GM21360 (cell line): ENCODE data around the gene TMEM87B.

Experiments used
- ATAC-seq: cut with Tn5 transposase; IDR thresholded peaks from one replicate; pipeline ENCODE4 v1.9.1; 2021; ENCODE audit warnings: mild to moderate bottlenecking, moderate library complexity; ENCODE audit not compliant: unreplicated experiment

TMEM87B gene

DNA sequence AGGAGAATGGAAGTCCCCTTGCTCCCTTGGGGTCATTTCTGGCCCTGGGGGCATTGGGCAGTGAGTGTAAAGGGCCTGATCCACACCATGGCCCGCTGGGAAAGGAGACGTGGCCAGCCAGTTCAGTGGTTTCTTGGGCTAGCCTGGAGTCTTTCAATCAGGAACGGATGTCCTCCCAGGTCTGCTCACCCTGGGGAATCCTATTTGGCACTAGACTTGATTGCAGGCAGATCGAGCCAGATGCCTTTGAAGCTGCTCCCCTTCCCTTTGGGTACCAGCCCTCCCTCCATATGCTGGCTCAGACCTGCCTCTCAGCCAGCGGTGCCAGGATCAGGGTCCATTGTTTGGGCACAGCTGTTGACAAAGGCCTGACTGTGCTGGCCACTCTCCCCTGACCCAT is 94.1 kb downstream of the TMEM87B start:
- no peak for ATAC-seq

DNA sequence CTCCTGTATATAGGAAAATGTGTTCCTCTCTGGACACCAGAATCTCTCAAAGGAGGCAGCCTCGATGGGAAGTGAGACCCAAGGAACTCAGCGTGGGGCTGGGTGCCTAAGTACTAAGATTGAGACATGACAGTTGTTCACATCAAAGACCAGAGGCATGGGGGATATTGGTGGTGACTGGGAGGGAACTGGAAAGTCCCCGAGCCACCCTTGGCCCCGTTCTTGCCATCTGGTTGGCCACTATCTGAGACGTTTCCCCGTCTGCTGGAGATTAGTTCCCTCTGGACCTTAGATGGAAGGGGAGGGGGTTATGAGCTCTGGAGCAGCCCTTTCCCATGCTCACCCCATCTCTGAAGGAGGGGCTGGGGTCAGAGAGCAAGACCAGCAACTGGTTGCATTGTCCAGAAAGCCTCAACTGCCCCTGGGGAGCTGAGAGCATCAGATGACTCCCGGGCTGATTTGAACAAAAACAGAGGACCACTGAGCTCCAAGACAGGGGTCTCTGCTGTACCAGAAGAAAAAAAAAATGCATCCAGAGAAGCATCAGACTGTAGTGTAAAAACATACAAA is 94.9 kb downstream of the TMEM87B start:
- ATAC-seq = no peak

DNA sequence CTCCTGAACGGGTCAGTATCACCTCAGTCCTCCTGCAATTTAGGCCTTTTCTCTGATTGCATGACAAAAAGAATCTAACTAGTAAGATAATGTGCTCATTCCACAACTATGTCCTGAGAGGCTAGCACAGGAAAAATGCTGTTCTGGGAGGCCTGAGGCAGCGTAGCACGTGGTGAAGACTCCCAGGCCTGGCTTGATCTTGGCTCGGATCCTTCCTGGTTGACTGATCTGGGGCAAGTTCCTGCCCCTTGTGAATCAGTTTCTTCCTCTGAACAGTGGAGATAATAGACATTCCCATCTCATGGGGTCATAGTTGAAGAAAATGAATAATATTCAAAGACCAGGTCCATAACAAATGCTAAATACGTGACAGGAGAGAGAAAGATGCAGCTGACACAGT is 95.4 kb downstream of the TMEM87B start:
- no peak for ATAC-seq

DNA sequence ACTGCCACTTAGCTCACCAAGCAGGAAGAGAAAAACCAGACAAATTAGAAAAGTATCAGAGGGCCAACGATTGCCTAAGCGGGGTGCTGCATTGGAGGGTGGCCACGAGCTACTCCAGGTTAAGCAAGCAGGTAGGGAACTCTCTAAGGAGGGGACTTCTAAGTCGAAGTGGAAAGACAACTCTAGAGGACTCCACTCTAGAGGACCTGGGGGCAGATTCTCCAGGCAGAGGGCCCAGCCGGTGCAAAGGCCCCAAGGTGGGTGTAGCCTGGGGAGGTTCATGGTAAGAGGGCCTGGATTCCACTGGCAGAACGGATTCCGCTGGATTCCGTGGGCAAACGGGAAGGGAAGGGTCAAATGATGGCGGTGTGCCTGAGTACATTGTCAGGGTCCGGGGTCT is 95.8 kb downstream of the TMEM87B start:
- ATAC-seq = no peak

DNA sequence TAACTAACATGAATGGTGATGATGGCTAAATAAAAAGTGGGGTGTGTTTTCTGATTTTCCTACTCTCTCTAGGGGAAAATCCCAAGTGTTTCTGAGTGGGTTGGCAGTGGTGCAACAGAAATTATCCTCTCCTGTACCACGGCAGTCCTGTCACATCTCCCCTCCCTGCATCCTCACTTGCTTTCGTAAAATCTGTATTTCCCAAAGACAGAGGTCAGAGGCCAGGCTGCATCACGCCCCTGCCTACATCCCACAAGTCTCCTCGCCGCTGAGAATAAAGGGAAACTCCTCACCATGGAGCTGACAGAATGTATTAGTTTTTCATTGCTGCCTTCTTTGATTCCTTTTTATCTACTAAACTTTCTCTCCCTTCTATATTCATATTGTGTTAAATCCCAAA is 96.2 kb downstream of the TMEM87B start:
- ATAC-seq = no peak

DNA sequence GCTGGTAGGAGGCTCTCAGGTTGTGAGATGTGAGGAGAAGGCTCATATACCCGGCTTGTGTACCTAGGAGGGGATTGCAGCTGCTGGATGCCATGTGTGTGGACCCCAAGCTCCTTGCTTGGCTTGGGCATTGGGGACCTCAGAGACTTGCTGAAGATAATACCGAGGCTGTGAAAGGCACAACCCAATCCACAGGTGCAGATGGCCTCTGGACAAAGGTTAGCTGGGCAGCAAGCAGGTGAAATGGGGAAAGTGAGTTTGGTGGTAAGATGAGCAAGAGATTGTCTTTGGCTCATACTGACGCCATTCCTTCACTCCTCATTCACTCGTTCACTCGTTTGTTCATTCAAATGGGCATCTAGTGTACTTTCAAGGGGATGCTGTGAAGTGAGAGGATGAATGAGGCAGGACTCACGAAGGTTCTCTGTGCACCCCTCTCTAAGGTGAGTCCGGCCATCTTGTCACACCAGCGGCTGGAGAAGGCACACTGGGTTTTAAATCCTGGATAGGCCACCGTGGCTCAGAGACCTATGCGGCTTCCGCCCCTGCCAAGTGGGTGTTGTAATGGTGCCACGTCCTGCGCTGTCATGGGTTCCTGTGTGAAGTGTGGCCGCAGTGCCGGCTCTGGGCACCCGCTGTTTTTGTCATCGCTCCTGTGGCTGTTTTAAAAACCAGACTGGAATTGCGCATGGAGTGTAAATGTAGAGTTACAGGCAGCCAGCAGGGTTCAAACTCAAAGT is 96.8 kb downstream of the TMEM87B start:
- no peak for ATAC-seq

DNA sequence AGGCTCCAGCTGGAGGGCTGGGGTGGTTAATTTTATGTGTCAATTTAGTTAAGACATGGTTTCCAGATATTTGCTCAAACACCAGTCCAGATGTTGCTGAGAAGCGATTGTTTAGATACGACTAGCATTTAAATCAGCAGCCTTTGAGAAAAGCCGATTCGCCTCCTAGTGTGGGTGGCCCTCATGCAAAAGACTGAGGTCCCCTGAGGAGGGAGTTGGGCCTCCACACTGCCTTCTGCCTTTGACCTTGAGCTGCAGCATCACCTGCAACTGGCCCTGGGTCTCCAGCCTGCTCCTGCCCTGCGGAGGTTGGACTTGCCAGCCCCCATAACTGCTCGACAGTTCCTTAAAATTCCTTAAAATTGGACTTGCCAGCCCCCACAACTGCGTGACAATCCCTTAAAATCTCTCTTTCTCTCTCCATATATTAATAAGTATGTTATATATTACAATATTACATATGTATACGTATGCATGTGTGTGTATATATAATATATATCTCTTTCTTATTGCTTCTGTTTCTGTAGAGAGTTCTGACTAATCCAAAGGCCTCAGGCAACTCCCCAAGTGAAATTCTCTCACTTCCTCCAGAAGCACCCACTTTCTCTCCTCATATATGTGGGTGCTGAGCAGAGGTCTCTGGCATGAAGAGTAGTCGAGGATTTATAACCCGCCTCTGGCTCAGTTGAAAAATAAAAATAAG is 97.6 kb downstream of the TMEM87B start:
- ATAC-seq = no peak

DNA sequence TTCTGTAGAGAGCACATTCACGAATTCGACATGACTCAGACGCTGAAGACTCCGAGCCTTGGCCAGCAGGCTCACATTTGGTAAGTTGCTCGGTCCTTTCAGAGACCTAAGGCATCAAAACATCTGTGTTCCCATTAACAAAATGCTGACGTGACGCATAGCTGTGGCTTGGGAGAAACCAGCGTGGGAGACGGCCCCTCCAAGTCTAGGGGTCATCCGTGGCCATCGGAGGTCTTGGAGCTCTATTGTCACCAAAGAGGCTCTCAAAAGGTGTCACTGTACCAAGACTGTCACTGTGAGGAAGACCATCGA is 98.1 kb downstream of the TMEM87B start:
- no peak for ATAC-seq

DNA sequence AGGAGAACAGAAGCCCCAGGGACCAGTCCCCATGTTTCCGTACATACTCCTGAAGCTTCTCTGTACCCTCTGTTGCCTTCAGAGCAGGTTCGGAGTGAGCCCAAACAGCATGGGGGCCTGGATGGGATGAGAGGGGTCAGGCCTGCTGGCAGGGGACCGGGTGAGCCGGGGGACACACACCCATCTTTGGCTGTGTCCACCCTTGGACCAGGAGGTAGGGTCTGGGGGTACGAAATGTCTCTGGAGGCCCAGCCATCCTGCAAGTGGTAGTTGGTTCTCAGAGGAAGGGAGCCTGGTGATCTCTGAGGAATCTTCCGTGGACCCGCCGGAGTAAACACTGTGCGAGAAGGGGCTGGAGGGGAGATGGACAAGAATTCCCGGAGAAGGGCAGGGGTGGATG is 98.4 kb downstream of the TMEM87B start:
- ATAC-seq = no peak

DNA sequence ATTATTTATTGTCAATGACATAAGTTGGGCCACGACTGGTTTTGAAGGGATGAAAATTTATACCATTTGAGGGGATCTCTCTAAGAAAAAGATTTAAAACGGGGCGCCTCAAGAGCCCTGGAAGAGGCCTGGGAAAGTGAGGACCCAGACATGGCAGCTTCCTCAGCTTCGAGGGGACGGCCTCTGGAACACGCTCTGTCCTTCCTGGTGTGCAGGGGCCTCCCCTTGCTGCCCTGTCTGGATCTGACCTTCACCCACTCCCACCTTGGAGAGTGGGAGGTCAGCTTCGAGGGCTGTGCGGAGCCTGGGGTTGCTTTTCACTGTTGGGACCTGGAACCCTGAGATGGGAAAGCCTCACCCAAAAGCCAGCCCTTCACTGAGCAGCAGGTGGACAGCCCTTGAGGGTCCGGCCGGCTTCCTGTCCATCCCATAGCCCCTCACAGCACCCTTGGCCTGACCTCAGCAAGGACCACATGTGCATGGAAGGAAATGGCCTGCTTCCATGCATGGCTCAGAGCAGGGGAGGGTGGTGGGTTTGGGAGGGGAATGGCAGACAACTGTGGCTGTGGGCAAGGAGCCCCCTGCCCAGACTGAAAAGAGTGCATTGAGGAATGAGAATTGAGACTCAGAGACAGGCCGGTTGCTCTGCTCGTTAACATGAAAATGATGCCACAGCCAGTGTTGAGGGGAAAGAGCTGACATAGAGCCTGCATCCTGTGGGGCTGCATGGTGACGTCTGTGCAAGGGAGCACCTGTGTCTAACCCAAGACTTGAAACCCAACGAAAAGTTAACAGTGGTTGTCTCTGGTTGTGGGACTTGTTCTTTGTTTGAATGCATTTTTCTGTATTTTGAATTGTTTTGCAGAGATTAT is 99.4 kb downstream of the TMEM87B start:
- ATAC-seq = no peak

DNA sequence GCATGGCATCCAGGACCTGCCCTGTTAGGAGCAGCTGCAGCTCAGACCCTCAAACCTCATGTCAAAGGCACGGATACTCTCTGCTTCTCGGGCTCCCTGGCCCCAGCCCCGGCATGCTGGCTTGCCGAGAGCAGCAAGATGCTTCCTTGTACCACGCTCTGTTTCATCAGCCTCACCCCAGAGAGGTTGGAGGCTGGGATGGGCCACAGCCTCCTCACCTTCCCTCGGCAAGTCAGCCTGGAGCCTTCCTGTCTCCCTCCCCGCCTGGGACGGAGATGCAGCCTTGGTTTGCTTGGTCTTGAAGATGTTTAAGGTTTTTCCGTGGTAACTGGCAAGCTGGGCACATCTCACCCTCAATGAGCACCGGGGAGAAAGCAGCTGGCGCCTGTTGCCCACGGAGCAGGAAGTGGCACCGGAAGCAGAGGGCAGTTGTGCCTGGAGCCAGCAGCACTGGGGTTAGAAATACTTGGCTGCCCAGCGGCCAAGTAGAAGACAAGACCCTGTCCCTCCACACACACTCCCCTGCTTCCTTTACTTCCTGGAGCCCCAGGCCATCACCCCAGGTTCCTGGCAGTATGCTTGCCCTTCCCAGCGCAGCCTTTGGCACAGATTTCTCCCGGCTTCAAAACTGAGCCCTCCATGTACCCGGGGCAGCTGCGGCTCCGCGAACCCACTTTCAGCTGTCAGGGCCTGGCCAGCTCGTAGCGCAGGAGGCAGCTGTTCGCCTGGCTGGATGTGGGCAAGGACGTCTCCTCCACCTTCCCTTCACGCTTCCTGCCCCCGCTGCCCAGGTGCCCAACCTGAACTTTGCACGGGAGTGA is 100.5 kb downstream of the TMEM87B start:
- ATAC-seq = no peak

DNA sequence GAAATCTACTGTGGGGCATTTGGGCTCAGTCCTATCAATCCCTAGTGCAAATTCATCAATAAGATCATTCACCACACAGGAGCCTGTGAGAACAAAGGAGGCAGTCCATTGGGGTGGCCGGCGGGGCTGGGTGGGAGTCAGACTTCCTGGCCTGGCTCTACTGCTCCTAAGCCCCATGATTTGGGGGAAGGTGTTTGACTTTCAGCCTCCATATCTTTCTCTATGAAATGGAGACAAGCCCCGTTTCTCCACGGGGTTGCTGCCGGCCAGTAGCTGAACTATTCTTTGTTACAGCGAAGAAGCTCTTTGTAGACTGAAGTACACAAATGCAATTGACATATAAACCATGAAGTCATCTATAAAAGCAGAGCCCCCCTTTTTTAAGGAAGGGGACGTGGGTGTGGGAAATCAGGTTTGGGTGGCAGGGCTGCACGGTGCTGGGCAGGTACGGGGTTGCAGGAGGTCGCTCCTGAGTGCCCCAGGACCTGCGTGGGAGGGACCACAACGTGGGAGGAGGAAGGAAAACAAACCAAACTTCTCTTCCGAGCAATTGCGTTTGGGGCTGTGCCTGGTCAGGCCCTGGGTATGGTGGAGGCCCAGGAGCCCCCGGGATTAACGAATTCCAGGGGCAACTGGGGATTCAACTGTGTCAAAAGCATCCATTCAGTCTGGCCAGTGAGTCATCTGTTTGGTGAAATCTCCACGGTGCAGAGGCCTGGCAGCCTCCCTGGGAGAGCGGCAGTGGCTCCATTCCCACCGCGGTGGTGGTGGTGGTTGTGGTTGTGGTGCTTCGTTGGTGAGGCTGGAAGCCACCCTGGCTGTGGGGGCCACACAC is 101.3 kb downstream of the TMEM87B start:
- no peak for ATAC-seq

DNA sequence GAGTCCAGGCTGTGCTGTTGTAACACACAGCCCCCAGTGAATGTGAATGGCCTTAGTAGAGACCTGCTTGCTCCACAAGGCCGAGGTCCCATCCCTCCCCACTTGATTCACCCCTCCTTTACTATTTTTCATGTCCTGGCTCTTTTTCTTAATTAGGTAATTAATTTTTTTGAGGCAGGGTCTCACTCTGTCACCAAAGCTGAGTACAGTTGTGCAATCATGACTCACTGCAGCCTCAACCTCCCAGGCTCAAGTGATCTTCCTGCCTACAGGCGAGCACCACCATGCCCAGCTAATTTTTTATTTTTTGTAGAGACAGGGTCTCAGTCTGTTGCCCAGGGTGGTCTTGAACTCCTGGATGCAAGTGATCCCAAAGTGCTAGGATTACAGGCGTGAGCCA is 102.4 kb downstream of the TMEM87B start:
- no peak for ATAC-seq

DNA sequence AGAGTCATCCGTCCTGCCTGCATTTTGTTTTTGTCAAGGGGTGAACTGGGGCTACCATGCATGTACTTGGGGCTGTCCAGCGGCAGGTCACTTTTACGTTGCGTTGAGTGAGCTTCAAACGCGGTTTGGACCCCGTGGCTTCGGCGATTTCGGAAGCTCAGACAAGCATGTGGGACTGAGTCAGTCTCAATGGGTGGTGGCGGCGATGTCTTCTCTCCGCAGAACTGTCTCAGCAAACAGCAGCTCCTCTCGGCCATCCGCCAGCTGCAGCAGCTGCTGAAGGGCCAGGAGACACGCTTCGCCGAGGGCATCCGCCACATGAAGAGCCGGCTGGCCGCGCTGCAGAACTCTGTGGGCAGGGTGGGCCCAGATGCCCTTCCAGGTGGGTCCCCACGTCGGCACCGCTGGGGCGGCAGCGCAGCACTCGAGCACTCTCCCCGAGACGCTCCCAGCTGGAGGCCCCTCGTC is 104.4 kb downstream of the TMEM87B start:
- ATAC-seq = no peak

DNA sequence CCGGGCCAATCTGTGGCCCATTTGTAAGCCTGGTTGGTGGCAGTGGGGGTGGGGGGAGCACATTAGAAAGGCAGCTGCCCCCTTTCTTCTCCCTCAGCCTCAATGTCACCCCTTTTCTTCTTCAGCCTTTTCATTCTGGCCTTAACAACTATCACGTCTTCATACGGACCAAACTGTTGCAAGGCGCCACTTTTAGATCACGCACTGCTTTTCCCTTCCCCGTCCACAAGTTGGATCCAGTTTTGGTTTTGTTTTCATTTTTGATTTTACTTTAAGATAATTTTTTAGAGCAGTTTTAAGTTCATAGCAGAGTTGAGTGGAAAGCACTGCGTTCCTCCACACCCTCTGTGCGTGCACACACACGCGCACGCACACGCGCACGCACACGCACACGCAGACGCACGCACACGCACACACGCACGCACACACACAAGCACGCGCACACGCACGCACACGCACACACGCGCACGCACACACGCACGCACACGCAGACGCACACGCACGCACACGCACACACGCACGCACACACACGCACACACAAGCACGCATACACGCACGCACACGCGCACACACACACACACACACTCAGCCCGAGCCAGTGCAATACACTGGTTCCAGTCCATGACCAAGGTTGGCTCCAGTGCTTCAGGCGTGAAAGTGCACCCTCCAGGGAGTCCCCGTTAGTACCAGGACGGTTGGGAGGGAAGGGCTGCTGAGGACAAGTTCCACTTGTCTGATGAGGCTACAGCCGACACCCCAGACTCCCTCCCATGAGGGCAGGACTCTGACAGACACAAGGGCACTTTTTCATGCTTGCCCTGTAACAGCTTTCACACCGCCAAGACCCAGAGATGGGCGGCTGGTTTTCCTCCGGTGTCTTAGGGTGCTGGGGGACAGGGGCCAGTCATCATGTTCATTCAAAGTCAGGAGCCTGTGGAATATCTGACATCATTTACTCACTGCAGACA is 105.5 kb downstream of the TMEM87B start:
- ATAC-seq = no peak

DNA sequence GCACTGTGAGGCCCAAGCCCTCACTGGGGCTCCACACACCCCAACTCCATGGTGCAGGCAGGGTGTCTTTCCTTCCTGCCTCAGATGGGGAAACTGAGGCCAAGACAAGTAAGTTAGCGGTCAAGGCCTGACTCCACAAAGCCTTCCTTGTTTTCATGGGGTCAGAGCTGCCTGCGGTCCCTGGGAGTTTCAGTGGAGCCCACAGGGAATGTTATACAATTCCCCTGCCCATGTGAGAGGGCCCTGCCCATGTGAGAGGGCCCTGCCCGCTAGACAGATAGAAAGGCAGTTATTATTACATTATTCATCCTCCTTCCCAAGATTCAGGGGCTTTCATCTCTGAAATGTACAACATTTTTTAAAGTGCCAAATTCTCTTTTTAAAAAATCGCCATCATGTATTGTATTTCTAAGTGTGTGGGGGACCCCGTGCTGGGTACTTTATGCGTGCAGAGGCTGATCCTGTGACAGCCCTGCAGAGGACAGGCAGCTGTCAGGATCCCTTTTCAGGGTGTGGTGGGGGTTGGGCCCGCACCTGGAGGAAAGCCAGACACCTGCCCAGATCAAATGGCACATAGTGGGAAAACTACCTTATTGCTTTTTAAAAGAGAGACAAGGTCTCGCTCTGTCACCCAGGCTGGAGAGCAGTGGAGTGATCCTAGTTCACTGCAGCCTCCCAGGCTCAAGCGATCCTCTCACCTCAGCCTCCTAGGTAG is 106.5 kb downstream of the TMEM87B start:
- no peak for ATAC-seq

DNA sequence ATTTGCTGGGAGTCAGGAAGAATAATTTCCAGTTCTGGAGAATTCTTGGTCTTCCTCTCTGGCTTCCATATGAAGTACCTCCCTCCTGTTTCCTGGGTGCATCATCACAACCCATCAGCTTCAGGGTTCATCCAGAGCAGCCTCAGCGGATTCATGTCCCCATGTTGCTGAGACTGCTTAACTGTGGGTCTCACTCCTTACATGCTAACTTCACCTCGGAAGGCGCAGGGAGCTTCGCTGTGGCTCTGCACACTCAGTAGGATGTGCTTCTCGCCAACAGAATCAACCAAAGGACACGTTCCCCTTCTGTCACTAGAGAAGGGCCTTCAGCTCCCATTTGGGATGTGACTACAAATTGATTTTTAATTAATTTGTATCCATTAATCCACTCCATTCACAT is 107.3 kb downstream of the TMEM87B start:
- no peak for ATAC-seq

DNA sequence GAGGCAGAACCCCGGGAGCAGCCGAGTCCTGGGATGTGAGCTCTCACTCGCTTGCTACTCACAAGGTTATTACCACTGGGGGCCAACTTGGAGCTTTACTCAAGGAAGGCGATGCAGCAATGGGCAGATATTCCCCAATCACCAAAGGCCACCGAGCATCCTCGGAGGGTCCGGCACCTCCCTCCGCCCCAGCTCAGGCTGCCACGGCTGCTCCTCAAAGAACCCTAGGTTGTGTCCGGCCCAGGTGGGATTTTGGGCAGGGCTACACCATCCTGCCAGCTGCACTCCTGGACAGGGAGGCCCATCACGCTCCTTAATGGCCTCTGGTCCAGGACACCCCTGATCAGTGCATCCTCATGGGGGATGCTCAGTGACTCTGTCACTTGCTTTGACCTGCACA is 107.9 kb downstream of the TMEM87B start:
- ATAC-seq = no peak
